Glutamatergic neuron (in vitro differentiated cells): ENCODE measurements around the gene ZNF581. TPM values are rescaled to one million over a fixed set of nuclear protein-coding genes. Genes with fewer than 3 reads are reported as not detected.
A peak's percentile ranks its signal among the peaks of the same experiment; 100 is the strongest.

Source experiments
- DNase-seq: peaks from one replicate; pipeline ENCODE4 v3.0.0; 2022
- H3K27ac Mint-ChIP-seq: one replicate; pipeline ENCODE4 v1.8.0; 2020; ENCODE audit warnings: mild to moderate bottlenecking, mixed read lengths, inconsistent platforms; ENCODE audit not compliant: unreplicated experiment
- H3K27me3 Mint-ChIP-seq: one replicate; pipeline ENCODE4 v1.8.0; 2020; ENCODE audit warnings: mild to moderate bottlenecking, moderate library complexity, mixed read lengths, inconsistent platforms; ENCODE audit not compliant: unreplicated experiment
- H3K36me3 Mint-ChIP-seq: one replicate; pipeline ENCODE4 v1.8.0; 2020; ENCODE audit warnings: mild to moderate bottlenecking, mixed read lengths, inconsistent platforms; ENCODE audit not compliant: unreplicated experiment
- H3K4me1 Mint-ChIP-seq: one replicate; pipeline ENCODE4 v1.8.0; 2020; ENCODE audit warnings: mild to moderate bottlenecking, low read depth, mixed read lengths, inconsistent platforms; ENCODE audit not compliant: unreplicated experiment
- H3K4me3 Mint-ChIP-seq: one replicate; pipeline ENCODE4 v1.8.0; 2020; ENCODE audit warnings: mild to moderate bottlenecking, mixed read lengths, inconsistent platforms; ENCODE audit not compliant: unreplicated experiment
- H3K9me3 Mint-ChIP-seq: one replicate; pipeline ENCODE4 v1.8.0; 2020; ENCODE audit warnings: mild to moderate bottlenecking, moderate library complexity, mixed read lengths, inconsistent platforms; ENCODE audit not compliant: unreplicated experiment
- total RNA-seq: library from RNA; stranded (reverse); fragmentation: NEBNext Ultra II Directional; extraction: Animal tissue kit (Norgen Biotek cat#: 25700); gene quantifications from one replicate; pipeline ENCODE4 v1.2.1, GENCODE V29; 2021; ENCODE audit not compliant: unreplicated experiment
- TF ChIP-seq, protein P1 (sequence below): fragments of 200-600 bp; sonication (generic); IDR thresholded peaks from one replicate; pipeline ENCODE4 v1.5.0; 2021; ENCODE audit not compliant: partially characterized antibody, unreplicated experiment

Gene ZNF581
- total RNA-seq, 1 donor from 2014 or later, result 31.0 TPM

DNA sequence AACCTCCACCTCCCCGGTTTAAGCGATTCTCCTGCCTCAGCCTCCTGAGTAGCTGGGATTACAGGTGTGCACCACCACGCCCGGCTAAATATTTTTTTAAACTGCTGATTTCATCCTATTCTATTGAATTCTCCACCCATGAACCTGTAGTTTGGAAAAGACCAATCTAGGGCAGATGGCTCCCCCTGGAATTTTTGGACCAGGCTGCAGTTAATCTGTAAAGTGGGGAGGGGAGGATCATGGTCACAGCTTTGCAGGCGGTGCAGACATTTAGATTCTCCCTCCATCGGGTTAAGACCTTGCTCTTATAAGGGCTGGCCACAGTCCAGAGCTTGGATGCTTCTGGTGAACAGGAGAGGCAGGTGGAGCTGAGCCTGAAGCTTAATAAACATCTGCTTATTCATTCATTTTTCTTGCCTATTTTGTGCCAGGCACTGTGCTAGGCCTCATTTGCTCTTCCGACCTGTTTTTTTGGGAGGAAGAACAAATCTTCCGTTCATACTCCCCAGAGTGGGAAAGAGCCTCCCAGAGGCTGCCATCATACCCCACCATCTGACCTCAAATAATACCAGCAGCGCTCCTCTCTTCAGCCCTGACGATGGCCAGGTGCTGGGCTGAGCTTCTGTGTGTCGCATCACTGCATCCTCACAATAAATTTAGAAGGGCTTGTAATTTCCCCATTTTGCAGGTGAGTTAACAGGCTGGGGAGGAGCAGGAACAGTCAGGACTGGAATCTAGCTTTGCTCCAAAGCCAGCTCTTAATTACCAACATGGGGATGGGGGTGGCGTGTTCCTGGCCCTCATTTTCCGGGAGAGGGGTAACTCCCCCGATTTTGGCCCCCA is 3.7 kb downstream of the ZNF581 start:
- peaks cover 15% of the 10 kb centered on the region for H3K4me1 Mint-ChIP-seq
- H3K27me3 Mint-ChIP-seq, result peaks cover 13% of the 10 kb centered on the region
- H3K27ac Mint-ChIP-seq, result peak overlapping the region; percentile 59
- H3K36me3 Mint-ChIP-seq, result no peaks in the 10 kb centered on the region
- H3K4me3 Mint-ChIP-seq, result peak overlapping the region; percentile 91
- H3K9me3 Mint-ChIP-seq, result peaks cover 13% of the 10 kb centered on the region
- DNase-seq, result no peak
- TF ChIP-seq, protein P1, sequence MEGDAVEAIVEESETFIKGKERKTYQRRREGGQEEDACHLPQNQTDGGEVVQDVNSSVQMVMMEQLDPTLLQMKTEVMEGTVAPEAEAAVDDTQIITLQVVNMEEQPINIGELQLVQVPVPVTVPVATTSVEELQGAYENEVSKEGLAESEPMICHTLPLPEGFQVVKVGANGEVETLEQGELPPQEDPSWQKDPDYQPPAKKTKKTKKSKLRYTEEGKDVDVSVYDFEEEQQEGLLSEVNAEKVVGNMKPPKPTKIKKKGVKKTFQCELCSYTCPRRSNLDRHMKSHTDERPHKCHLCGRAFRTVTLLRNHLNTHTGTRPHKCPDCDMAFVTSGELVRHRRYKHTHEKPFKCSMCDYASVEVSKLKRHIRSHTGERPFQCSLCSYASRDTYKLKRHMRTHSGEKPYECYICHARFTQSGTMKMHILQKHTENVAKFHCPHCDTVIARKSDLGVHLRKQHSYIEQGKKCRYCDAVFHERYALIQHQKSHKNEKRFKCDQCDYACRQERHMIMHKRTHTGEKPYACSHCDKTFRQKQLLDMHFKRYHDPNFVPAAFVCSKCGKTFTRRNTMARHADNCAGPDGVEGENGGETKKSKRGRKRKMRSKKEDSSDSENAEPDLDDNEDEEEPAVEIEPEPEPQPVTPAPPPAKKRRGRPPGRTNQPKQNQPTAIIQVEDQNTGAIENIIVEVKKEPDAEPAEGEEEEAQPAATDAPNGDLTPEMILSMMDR, result no peak

DNA sequence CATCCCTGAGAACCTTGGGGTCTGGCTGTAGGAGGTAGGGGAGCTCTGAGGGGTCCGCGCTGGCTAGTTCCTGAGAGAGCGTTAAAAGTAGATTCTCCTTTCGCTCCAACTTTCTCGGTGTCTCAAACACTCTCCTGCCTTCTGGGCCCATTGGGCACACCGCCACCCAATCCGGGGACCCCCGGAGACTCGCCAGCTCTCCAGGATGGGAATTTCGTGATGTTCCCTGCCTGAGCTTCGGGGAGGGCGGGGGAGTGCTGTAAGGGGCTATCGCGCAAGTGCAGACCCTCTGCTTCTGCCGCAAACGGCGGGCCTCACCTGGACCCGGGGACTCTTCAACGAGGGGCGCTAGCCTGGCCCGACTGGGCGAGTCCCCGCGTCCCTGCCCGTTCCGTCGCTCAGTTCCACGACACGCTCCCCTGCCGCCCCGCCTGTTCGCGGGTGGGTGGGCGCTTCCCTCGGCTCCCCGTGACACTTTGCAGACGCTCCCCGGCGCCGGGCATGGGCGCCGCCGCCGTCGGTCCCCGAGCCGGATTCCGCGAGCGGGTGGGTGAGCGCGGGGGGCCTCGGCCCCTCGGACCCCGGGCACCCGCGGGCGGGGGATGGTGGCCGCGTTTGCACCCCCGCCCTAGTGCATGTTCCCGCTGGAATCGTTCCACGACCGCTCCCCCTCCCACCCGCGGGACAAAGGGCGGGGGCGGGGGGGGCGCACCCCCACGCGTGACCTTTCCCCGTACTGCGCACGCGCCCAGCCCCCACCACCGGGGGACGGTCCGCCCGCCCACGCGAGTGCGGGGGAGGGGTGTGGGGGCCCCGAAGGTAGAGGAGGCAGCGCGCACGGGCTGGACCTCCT is 4.5 kb downstream of the ZNF581 start, which contains the start of gene CCDC106:
Gene CCDC106 (plus strand): TSS at position 481 of the 853 bp plus-strand sequence. CDS start 835 bp downstream, outside the sequence.
- Mint-ChIP-seq H3K4me1 (peaks cover 12% of the 10 kb centered on the region), H3K9me3 (peaks cover 12% of the 10 kb centered on the region), H3K27ac (peak within 1 kb of the TSS; percentile 62), H3K27me3 (peaks cover 12% of the 10 kb centered on the region), H3K36me3 (no peaks in the 10 kb centered on the region), H3K4me3 (peak within 1 kb of the TSS; percentile 91)
- TF ChIP-seq, protein P1, result no peak
- DNase-seq, result peak; percentile 81

DNA sequence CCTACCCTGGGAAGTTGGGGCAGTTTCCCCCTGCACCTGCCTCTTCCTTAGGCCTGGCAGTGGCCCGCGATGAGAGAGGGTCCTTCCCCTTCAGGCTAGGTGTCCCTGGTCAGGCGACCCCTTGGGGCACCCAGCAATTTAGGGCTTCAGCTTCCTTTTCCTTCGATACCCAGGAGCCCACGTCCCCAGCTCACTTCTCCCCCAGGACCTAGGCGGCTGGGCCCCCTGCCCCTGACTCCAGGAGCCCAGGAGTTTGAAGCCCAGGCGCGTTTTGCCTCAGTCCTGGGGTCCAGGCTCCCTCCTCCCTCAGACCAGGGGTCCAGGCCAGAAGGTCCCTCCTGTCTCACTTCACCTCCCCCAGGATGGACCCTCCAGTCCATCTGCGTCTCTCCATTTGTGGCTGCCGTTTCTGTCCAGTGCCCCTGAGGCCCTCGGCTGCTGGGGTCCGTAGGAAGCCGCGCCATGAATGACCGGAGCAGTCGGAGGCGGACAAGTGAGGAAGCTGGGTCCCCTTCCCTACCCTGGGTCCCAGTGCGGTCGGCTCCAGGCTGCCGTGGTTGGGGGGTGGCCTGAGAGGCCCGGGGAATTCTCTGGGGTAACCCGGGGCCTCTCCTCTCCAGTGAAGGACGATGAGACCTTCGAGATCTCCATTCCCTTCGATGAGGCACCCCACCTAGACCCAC is 5.3 kb downstream of the ZNF581 start:
- DNase-seq, result peak; percentile 39
- Mint-ChIP-seq H3K27ac (no peak overlapping the region), H3K4me1 (peaks cover 8% of the 10 kb centered on the region), H3K4me3 (peak overlapping the region; percentile 86), H3K27me3 (peaks cover 11% of the 10 kb centered on the region), H3K9me3 (peaks cover 9% of the 10 kb centered on the region), H3K36me3 (no peaks in the 10 kb centered on the region)
- TF ChIP-seq, protein P1, result no peak

DNA sequence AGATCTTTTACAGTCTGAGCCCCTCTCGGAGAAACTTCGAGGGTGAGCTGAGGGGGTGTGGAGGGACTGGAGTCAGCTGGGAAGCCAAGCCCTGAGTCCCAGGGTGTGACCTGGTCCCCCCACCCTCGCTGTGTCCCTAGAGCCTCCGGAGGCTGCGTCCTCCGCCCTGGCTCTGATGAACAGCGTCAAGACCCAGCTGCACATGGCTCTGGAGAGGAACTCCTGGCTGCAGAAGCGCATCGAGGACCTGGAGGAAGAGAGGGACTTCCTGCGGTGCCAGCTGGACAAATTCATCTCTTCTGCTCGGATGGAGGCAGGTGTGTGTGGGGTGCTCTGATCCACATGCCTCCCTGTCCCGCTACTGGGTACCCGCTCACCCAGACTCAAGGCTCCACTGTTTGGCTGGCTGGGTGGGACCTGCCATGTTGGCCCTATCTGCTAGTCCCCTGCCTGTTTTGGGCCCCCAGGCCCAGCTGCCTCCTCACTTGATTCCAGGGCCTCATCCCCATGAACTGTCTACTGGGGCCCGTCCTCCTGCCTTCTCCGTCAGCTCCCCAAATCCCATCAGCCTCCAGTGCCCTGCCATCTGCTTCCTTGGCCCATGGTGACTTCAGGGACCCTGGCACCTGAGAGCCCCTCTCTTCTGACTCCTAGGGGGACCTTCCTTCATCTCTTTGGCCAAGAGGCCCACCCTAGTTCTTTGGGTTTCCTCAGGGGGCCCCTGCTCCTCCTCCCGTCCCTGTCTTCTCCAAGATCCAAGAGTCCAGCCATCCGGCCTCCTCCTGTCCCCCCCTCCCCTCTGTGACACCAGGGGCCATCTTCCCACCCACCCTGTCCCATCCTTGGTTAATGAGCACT is 6.0 kb downstream of the ZNF581 start:
- peaks cover 13% of the 10 kb centered on the region for H3K9me3 Mint-ChIP-seq
- H3K4me3 Mint-ChIP-seq, result peak overlapping the region; percentile 86
- no peak for DNase-seq
- peaks cover 17% of the 10 kb centered on the region for H3K27me3 Mint-ChIP-seq
- TF ChIP-seq, protein P1, result no peak
- H3K4me1 Mint-ChIP-seq, result peaks cover 8% of the 10 kb centered on the region
- no peaks in the 10 kb centered on the region for H3K36me3 Mint-ChIP-seq
- H3K27ac Mint-ChIP-seq, result no peak overlapping the region
